Stomach smooth muscle (tissue), 2 donors: ENCODE measurements around the gene FAN1.
A peak's percentile ranks its signal among the peaks of the same experiment; 100 is the strongest.

Source experiments
- H3K27ac ChIP-seq: one replicate; pipeline ENCODE4 v1.7.0; 2013; ENCODE audit warnings: mild to moderate bottlenecking, low read length, inconsistent platforms
- H3K27me3 ChIP-seq, 2 donors: one replicate each; pipeline ENCODE4 v1.7.0; 2013; ENCODE audit warnings: low read length in 2 of 2; ENCODE audit not compliant: insufficient read depth in 2 of 2, control insufficient read depth in 1 of 2
- H3K36me3 ChIP-seq, 2 donors: one replicate each; pipeline ENCODE4 v1.7.0; 2013; ENCODE audit warnings: low read length in 2 of 2; ENCODE audit not compliant: control insufficient read depth in 2 of 2, insufficient read depth in 2 of 2
- H3K4me1 ChIP-seq: one replicate; pipeline ENCODE4 v1.7.0; 2013; ENCODE audit warnings: low read length; ENCODE audit not compliant: control insufficient read depth, insufficient read depth
- H3K4me3 ChIP-seq, 2 donors: one replicate each; pipeline ENCODE4 v1.7.0; 2013; ENCODE audit warnings: low read length in 2 of 2
- H3K9ac ChIP-seq, 2 donors: one replicate each; pipeline ENCODE4 v1.7.0; 2013; ENCODE audit warnings: low read length in 2 of 2, mild to moderate bottlenecking in 1 of 2
- H3K9me3 ChIP-seq, 2 donors: one replicate each; pipeline ENCODE4 v1.7.0; 2013; ENCODE audit warnings: low read length in 2 of 2; ENCODE audit not compliant: control insufficient read depth in 2 of 2
- donor health status: healthy.
- donor health status: Pancreatic carcinoma.

Gene FAN1

DNA sequence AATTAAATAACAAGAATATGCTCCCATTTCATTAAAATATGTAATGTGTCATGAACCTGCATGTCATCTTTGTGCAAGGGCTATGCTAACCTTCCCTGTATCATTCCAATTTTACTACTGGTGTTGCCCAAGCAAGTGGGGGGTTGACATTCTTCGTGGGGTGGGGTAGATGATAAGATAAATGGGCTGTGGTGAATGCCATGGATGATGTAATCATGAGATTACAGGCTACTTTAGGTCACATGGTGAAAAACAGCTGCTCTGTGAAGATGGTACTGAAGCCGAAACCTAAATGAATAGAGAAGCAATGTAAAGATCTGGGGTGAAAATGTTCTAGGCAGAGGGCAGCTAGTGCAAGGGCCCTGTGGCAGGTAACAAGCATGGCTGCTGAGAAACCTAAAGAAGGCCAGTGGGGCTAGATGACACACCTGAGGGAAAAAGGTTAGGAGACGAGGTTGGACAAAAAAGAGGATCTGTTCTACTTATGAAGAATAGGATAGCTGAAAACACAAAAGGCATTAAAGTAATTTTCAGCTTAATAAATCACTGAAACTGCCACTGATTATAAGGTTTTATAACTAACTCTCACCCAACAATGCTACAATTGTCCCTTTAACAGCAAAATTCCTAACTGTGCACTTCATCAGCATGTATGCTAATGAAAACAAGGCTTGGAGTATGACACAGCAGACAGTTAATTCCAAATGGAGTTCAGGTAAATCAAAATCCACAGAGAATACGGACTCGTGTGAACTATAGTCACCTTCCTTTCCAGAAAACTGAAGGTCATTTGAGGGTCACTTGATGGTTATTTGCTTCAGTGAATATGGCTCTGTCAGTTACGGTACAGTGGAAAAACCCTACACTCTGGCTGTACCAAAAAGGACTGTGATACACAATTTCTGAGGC lies 52.8 kb downstream of the FAN1 start:
- H3K4me1 ChIP-seq, result no peaks in the 10 kb centered on the region
- peaks cover 52 to 60% of the 10 kb centered on the region in 2 donors for H3K36me3 ChIP-seq
- H3K9ac ChIP-seq, result no peak overlapping the region
- no peaks in the 10 kb centered on the region for H3K9me3 ChIP-seq
- no peaks in the 10 kb centered on the region for H3K27me3 ChIP-seq
- no peak overlapping the region for H3K4me3 ChIP-seq
- H3K27ac ChIP-seq, result no peak overlapping the region

DNA sequence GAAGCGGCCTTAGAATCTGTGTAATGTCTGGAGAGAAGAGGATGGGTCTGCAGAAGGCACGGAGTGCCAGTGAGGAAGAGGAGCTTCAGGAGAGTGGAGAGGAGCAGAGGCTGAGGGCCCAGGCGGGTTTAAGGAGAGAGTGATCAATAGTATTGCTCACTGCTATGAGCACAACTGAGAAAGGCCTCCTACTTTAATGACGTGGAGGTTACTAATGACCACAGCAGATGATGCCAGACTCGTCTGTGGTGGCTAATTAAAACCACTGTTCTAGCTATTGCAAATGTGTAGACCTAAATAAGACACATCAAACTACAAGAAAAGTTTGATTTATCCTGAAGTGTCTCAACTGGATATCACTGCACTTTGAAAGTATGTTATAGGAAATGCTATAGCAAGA lies 54.5 kb downstream of the FAN1 start:
- Histone ChIP-seq H3K36me3 (peaks cover 45 to 46% of the 10 kb centered on the region in 2 donors), H3K9ac (no peak overlapping the region), H3K4me1 (no peaks in the 10 kb centered on the region), H3K4me3 (no peak overlapping the region), H3K27me3 (no peaks in the 10 kb centered on the region), H3K9me3 (no peaks in the 10 kb centered on the region), H3K27ac (no peak overlapping the region)

DNA sequence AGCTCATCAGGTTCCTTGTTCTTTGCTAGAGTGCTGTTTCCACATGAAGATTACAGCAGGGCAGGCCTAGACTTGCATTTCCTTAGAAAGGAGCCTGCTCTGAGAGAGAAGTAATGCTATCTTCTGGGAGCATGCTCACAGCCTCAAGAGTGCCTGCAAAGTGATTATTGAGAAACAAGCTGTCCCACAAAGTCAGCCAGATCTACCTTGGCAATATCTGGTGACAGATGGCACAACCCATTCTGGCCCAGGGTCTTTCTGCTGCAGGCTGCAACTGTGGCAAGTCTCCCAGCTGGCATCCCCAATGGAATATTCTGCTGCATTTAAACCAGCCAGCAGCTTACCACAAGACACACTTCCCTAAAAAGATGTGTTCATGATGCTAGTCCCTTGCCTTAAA lies 58.4 kb downstream of the FAN1 start:
- Histone ChIP-seq H3K4me1 (no peaks in the 10 kb centered on the region), H3K27me3 (no peaks in the 10 kb centered on the region), H3K36me3 (peaks cover 36 to 38% of the 10 kb centered on the region in 2 donors), H3K9me3 (no peaks in the 10 kb centered on the region), H3K4me3 (no peak overlapping the region), H3K27ac (no peak overlapping the region), H3K9ac (no peak overlapping the region)

DNA sequence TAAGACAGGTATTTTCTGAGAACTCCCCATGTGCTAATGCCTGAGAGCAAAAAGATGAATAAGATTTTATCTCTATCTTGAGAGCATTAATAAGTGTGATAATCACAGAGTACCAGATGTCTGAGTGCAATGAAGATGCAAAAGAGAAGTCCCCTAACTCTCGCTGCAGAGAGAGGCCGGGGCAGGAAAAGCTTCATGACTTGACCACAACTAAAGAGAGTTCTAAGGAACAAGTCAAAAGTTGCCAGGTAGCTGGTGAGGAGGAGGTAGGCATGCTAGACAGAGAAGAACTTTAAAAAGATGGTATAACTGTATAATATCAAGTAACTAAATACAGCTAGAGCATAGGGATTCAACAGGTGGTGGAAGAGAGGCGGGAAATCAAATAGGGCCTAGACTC lies 58.9 kb downstream of the FAN1 start:
- Histone ChIP-seq H3K27ac (no peak overlapping the region), H3K4me1 (no peaks in the 10 kb centered on the region), H3K9me3 (no peaks in the 10 kb centered on the region), H3K36me3 (peaks cover 33 to 36% of the 10 kb centered on the region in 2 donors), H3K27me3 (no peaks in the 10 kb centered on the region), H3K9ac (no peak overlapping the region), H3K4me3 (no peak overlapping the region)

DNA sequence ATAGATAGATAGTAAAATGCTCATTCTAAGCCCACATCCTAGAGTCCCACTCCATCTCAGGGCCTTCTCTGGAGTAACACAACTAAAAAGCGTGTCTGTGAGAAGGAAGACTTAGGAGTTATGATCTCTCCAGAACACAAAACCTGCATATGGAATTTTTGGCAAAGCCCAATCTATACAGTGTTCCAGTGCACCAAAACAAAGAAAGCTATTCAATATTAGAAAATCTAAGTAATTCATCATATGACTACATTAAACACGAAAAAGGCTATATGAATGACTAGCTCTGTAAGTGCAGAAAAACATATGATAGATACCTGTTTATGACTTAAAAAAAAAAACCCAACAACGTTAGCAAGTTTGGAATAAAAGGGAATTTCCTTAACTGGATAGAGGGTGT lies 60.0 kb downstream of the FAN1 start:
- H3K36me3 ChIP-seq, result peaks cover 22 to 28% of the 10 kb centered on the region in 2 donors
- H3K27me3 ChIP-seq, result no peaks in the 10 kb centered on the region
- no peaks in the 10 kb centered on the region for H3K9me3 ChIP-seq
- H3K9ac ChIP-seq, result no peak overlapping the region
- no peak overlapping the region for H3K27ac ChIP-seq
- H3K4me1 ChIP-seq, result no peaks in the 10 kb centered on the region
- no peak overlapping the region for H3K4me3 ChIP-seq

DNA sequence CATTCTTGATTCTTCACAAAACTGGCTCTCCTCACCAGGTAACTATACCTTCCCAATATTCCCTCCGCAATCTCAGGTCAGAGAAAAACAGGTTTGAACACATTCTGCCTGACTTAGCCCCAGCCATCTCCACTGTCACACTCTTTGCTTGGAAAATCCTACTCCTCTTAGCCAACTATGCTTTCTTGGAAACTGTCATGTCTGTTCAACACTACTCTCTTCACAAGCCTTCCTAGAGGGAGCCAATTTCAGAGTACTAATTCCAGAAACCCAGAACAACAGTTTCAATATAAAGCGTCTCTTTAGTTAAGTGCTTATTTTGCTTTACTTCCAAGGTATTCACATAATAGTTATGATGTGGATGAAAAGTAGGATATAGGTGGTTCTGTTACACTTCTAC lies 66.0 kb downstream of the FAN1 start:
- Histone ChIP-seq H3K27me3 (no peaks in the 10 kb centered on the region), H3K4me1 (no peaks in the 10 kb centered on the region), H3K27ac (no peak overlapping the region), H3K36me3 (peaks cover 14 to 17% of the 10 kb centered on the region in 2 donors), H3K9ac (no peak overlapping the region), H3K4me3 (no peak overlapping the region), H3K9me3 (no peaks in the 10 kb centered on the region)

DNA sequence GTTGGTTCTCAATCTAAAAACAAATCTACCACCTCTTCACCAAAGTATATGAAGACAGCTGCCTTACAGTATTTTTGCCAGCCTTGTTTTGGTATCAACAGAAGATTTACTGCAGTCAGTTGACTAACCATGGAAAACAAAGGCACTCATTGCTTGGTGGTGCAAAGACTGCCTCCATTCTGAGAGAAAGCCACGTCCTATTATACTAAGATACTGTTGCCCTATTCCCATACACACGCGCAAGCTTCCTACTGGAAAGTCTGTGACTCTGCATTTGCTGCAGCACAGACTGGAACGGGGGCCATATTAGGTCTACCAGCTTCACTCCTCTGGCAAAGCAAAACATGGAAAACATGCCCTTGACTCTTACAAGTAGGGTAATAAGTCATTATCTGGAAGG lies 69.7 kb downstream of the FAN1 start:
- H3K4me3 ChIP-seq, result no peak overlapping the region
- no peak overlapping the region for H3K27ac ChIP-seq
- peaks cover 6 to 8% of the 10 kb centered on the region in 2 donors for H3K36me3 ChIP-seq
- H3K9me3 ChIP-seq, result no peaks in the 10 kb centered on the region
- no peak overlapping the region for H3K9ac ChIP-seq
- H3K4me1 ChIP-seq, result no peaks in the 10 kb centered on the region
- H3K27me3 ChIP-seq, result no peaks in the 10 kb centered on the region

DNA sequence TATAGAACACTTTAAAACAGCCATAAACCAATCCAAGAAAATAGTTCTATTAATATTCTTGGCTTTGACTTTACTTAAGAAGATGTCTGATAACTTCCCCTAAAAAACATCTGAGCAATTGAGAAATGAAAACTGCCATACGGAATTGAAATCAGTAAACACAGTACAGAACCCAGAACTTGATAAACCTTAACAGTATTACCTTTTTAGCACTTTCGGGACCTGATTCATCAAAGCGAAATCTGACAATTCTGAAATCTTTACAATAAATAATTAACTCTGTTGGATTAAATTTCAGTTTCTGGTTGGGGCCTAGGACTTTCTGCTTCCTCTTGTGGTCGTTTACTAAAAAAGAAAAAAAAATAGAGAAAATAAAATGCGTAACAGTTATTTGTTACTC lies 70.4 kb downstream of the FAN1 start:
- Histone ChIP-seq H3K4me1 (no peaks in the 10 kb centered on the region), H3K9me3 (no peaks in the 10 kb centered on the region), H3K36me3 (peaks cover 6 to 8% of the 10 kb centered on the region in 2 donors), H3K9ac (no peak overlapping the region), H3K27me3 (no peaks in the 10 kb centered on the region), H3K27ac (no peak overlapping the region), H3K4me3 (no peak overlapping the region)

DNA sequence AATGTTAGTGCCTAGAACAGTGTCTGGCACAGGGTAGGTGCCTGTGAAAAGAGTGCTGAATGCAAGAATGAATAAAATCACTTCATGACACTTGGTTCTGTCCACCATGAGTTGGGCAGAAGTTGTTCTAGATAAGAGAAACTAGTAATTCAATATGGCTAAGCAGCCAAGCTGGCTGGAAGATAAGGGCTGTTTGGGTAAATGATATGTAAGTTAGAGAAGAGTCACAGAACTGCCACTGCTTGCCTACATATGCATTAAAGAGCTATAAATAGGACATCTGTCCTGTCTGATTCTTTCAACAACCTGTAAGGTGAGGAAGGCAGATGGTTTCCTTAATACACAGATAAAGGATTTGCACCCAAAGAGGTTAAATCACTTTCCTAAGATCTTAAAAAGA lies 74.6 kb downstream of the FAN1 start:
- Histone ChIP-seq H3K9me3 (no peaks in the 10 kb centered on the region), H3K4me3 (no peak overlapping the region), H3K36me3 (peaks cover 10% of the 10 kb centered on the region in 2 donors), H3K27me3 (no peaks in the 10 kb centered on the region), H3K9ac (no peak overlapping the region), H3K4me1 (peaks cover 4% of the 10 kb centered on the region), H3K27ac (no peak overlapping the region)

DNA sequence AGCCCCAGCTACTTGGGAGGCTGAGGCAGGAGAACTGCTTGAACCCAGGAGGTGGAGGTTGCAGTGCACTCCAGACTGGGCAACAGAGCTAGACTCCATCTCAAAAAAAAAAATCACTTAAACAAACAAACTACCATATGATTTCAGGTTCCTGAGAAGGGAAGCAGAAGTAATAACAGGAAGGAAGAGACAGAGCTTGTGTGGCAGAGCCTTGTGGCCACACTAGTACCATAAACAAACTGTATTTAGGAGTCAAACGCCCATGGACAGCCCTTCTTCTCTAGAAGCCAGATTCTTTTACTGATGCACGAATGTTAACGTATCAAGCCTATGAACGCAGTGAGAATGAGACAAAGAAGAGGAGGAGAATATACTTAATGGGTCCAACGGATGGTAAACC lies 75.7 kb downstream of the FAN1 start:
- H3K36me3 ChIP-seq, result peaks cover 6 to 7% of the 10 kb centered on the region in 2 donors
- H3K4me3 ChIP-seq, result no peak overlapping the region
- H3K9me3 ChIP-seq, result no peaks in the 10 kb centered on the region
- no peaks in the 10 kb centered on the region for H3K27me3 ChIP-seq
- peaks cover 12% of the 10 kb centered on the region for H3K4me1 ChIP-seq
- H3K27ac ChIP-seq, result no peak overlapping the region
- H3K9ac ChIP-seq, result no peak overlapping the region

DNA sequence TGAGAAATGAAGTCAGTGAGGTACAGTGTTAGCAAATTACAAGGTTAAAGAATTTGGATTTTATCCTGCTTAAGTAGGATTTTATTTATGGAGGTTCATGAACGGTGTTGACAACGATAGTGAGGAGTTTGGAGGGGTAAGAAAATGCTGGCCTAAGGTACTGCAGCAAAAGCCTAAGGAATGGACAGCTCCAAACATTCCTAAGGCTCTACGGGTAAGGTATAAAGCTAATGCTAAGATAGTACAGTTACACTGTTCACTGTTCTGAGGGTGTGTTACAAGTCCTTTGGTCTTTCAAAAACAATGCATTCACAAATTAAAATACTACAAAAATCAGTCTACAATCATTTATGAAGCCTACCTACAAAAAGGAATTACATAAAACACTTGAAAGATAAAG lies 80.4 kb downstream of the FAN1 start:
- Histone ChIP-seq H3K27me3 (no peaks in the 10 kb centered on the region), H3K36me3 (peaks cover 10 to 18% of the 10 kb centered on the region in 2 donors), H3K9me3 (no peaks in the 10 kb centered on the region), H3K4me3 (no peak overlapping the region), H3K27ac (peak overlapping the region; percentile 18), H3K9ac (no peak overlapping the region), H3K4me1 (peaks cover 25% of the 10 kb centered on the region)
